Right lobe of liver (tissue), 4 donors: ENCODE results near the gene CYB5D1.

Experiments
- CTCF ChIP-seq, 4 donors: fragments of 200-600 bp in 3 of 4; fragments of 450-650 bp in 1 of 4; IDR thresholded peaks; one replicate each; pipeline versions ENCODE4 v1.5.1 to v1.8.0; 2016 to 2022; ENCODE audit warnings: antibody characterized with exemption in 4 of 4, mild to moderate bottlenecking in 2 of 4
- POLR2A ChIP-seq: fragments of 450-650 bp; IDR thresholded peaks from one replicate; pipeline ENCODE4 v1.6.1; 2017; ENCODE audit warnings: antibody characterized with exemption, mild to moderate bottlenecking
- donor health status: DM: no; HTN: no; CAD: no.
- donor health status: DM: no; HTN: no; CAD: no.
- donor health status: DM: no; HTN: yes; CAD: no.

- TF ChIP-seq CTCF (IDR thresholded peaks at IDR 0.05) = no peak
- TF ChIP-seq POLR2A = no peak
These were observed 15.2 kb downstream of the CYB5D1 start for GRCh38 chr17:7873051-7873450.
